ENCODE results near the gene LRRC57.

DNA sequence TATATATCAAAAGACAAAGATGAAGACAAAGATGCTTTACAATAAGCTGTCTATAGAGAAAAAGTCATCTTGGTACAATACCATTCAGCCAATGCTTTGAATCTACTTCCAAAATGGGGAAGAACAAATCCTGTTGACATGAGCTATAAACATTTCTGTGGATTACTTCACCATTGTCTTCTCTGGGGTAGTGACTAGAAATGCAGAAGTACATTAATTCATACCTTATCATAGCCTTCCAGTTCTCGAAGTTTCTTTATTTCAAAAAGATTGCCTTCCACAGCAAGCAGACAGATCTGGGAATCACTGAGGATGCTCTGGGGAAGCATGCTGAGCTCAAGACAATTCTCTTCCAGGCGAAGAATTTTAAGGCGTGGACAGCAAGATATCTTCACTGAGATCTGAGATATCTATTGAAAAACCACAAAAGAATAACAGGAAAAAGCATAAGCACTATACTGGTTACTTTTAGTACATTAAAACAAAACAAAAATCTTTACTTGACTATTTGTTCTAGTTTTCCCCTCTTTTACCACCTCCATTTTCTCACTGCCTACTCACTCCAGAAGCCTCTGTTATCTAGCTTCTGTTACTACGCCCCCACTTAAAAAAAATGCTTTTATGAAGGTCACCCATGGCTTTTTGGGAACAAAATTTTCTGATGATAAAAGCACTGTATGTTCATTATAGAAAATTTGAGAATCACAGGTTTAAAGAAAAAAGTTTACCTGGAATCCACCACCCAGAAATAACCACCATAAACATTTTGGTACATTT lies 3.6 kb downstream of the LRRC57 start:
- TF ChIP-seq, protein P1, sequence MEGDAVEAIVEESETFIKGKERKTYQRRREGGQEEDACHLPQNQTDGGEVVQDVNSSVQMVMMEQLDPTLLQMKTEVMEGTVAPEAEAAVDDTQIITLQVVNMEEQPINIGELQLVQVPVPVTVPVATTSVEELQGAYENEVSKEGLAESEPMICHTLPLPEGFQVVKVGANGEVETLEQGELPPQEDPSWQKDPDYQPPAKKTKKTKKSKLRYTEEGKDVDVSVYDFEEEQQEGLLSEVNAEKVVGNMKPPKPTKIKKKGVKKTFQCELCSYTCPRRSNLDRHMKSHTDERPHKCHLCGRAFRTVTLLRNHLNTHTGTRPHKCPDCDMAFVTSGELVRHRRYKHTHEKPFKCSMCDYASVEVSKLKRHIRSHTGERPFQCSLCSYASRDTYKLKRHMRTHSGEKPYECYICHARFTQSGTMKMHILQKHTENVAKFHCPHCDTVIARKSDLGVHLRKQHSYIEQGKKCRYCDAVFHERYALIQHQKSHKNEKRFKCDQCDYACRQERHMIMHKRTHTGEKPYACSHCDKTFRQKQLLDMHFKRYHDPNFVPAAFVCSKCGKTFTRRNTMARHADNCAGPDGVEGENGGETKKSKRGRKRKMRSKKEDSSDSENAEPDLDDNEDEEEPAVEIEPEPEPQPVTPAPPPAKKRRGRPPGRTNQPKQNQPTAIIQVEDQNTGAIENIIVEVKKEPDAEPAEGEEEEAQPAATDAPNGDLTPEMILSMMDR (IDR thresholded peaks at IDR 0.05 in 4 of 5, conservative IDR thresholded peaks at IDR 0.05 in 1 of 5): no peak
- TF ChIP-seq POLR2A (IDR thresholded peaks at IDR 0.05): no peak

Measured in gastrocnemius medialis (tissue), 4 donors.